Measurements from ENCODE around the gene BEND5.

The BEND5 gene

GRCh38 chr1:48744032-48744431, 32.7 kb downstream of the BEND5 start:
- Histone ChIP-seq H3K36me3 (ENCODE audit: control insufficient read depth in 2 of 2, insufficient read depth in 1 of 2, low read length in 2 of 2) (peaks cover 0 to 11% of the 10 kb centered on the region in 2 experiments; a peak in 1 of 3 replicates), H3K4me1 (ENCODE audit: control insufficient read depth, insufficient read depth, low read length) (no peaks in the 10 kb centered on the region), H3K9me3 (ENCODE audit: control insufficient read depth, insufficient read depth, low read depth, low read length) (no peaks in the 10 kb centered on the region), H3K4me3 (ENCODE audit: low read depth, low read length) (no peak overlapping the region), H3K27ac (ENCODE audit: extremely low read depth, low read depth, low read length) (no peak overlapping the region)
- POLR2A ChIA-PET: no interaction called here
- CTCF ChIA-PET: interaction anchor here (1.2 kb wide), 1 partner anchor 213 kb away, joined by 3 read pairs; no protein-coding TSS in a partner anchor
- no peak for TF ChIP-seq ZSCAN30 (tag by site-specific recombination; IDR thresholded peaks at IDR 0.05)
- no peak for TF ChIP-seq ZNF366 (tag by site-specific recombination; conservative IDR thresholded peaks at IDR 0.05)
- TF ChIP-seq GLI4 (tag by site-specific recombination; IDR thresholded peaks at IDR 0.05): no peak
- TF ChIP-seq HIC1 (tag by site-specific recombination; IDR thresholded peaks at IDR 0.05): no peak
- no peak for TF ChIP-seq ZNF560 (tag by site-specific recombination; IDR thresholded peaks at IDR 0.05; ENCODE audit: borderline replicate concordance)
- TF ChIP-seq, protein P1, sequence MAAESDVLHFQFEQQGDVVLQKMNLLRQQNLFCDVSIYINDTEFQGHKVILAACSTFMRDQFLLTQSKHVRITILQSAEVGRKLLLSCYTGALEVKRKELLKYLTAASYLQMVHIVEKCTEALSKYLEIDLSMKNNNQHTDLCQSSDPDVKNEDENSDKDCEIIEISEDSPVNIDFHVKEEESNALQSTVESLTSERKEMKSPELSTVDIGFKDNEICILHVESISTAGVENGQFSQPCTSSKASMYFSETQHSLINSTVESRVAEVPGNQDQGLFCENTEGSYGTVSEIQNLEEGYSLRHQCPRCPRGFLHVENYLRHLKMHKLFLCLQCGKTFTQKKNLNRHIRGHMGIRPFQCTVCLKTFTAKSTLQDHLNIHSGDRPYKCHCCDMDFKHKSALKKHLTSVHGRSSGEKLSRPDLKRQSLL (tag by site-specific recombination; IDR thresholded peaks at IDR 0.05): no peak
- TF ChIP-seq ZNF16 (tag by site-specific recombination; IDR thresholded peaks at IDR 0.05; ENCODE audit: low read depth): no peak
- TF ChIP-seq SCRT1 (tag by site-specific recombination; IDR thresholded peaks at IDR 0.05; ENCODE audit: borderline replicate concordance): no peak
- TF ChIP-seq, protein P2, sequence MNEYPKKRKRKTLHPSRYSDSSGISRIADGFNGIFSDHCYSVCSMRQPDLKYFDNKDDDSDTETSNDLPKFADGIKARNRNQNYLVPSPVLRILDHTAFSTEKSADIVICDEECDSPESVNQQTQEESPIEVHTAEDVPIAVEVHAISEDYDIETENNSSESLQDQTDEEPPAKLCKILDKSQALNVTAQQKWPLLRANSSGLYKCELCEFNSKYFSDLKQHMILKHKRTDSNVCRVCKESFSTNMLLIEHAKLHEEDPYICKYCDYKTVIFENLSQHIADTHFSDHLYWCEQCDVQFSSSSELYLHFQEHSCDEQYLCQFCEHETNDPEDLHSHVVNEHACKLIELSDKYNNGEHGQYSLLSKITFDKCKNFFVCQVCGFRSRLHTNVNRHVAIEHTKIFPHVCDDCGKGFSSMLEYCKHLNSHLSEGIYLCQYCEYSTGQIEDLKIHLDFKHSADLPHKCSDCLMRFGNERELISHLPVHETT (tag by site-specific recombination; IDR thresholded peaks at IDR 0.05): no peak
- TF ChIP-seq ZNF777 (tag by site-specific recombination; IDR thresholded peaks at IDR 0.05; ENCODE audit: borderline replicate concordance): no peak
- TF ChIP-seq ZSCAN18 (tag by site-specific recombination; IDR thresholded peaks at IDR 0.05): no peak
- no peak for TF ChIP-seq ZNF354C (tag by site-specific recombination; IDR thresholded peaks at IDR 0.05; ENCODE audit: borderline replicate concordance, low read depth)
- no peak for TF ChIP-seq MZF1 (tag by site-specific recombination; IDR thresholded peaks at IDR 0.05; ENCODE audit: borderline replicate concordance)
- TF ChIP-seq ZNF132 (tag by site-specific recombination; IDR thresholded peaks at IDR 0.05; ENCODE audit: borderline replicate concordance): no peak
- TF ChIP-seq, protein P3, sequence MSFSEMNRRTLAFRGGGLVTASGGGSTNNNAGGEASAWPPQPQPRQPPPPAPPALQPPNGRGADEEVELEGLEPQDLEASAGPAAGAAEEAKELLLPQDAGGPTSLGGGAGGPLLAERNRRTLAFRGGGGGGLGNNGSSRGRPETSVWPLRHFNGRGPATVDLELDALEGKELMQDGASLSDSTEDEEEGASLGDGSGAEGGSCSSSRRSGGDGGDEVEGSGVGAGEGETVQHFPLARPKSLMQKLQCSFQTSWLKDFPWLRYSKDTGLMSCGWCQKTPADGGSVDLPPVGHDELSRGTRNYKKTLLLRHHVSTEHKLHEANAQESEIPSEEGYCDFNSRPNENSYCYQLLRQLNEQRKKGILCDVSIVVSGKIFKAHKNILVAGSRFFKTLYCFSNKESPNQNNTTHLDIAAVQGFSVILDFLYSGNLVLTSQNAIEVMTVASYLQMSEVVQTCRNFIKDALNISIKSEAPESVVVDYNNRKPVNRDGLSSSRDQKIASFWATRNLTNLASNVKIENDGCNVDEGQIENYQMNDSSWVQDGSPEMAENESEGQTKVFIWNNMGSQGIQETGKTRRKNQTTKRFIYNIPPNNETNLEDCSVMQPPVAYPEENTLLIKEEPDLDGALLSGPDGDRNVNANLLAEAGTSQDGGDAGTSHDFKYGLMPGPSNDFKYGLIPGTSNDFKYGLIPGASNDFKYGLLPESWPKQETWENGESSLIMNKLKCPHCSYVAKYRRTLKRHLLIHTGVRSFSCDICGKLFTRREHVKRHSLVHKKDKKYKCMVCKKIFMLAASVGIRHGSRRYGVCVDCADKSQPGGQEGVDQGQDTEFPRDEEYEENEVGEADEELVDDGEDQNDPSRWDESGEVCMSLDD (tag by site-specific recombination; IDR thresholded peaks at IDR 0.05): no peak
- TF ChIP-seq ZNF426 (tag by site-specific recombination; IDR thresholded peaks at IDR 0.05): no peak
- TF ChIP-seq, protein P4, sequence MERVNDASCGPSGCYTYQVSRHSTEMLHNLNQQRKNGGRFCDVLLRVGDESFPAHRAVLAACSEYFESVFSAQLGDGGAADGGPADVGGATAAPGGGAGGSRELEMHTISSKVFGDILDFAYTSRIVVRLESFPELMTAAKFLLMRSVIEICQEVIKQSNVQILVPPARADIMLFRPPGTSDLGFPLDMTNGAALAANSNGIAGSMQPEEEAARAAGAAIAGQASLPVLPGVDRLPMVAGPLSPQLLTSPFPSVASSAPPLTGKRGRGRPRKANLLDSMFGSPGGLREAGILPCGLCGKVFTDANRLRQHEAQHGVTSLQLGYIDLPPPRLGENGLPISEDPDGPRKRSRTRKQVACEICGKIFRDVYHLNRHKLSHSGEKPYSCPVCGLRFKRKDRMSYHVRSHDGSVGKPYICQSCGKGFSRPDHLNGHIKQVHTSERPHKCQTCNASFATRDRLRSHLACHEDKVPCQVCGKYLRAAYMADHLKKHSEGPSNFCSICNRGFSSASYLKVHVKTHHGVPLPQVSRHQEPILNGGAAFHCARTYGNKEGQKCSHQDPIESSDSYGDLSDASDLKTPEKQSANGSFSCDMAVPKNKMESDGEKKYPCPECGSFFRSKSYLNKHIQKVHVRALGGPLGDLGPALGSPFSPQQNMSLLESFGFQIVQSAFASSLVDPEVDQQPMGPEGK (tag by site-specific recombination; IDR thresholded peaks at IDR 0.05): no peak
- TF ChIP-seq ZBTB8A (tag by site-specific recombination; IDR thresholded peaks at IDR 0.05): no peak

Measured in HEK293 (cell line).